ENCODE measurements around the gene MAPKBP1.

DNA sequence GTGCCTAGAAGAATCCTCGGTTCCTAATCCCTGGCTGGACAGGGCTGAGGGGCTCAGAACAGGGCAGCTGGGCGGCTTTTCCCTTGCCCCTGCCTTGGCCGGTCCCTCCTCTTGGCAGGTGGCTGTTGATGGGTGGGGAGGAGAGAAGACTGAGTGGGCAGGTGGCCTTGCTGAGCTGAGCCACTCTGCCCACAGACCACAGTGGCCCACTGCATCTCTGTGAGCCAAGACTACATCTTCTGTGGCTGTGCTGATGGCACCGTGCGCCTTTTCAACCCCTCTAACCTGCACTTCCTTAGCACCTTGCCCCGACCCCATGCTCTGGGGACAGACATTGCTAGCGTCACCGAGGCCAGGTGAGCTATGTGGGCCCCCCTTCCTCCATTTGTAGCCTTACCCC is 39.1 kb downstream of the MAPKBP1 start:
- TF ChIP-seq CTCF (IDR thresholded peaks at IDR 0.05) (no peak), POLR2A (IDR thresholded peaks at IDR 0.05) (no peak), POLR2AphosphoS5 (IDR thresholded peaks at IDR 0.05) (no peak)
